HG03457 (cell line): Measurements from ENCODE around the gene CALHM1.
"Not testable (repeated sequence)": the region's sequence is repeated elsewhere in the genome, so short reads cannot be mapped to it uniquely, and the experiment has no call there.

Experiments
- ATAC-seq: cut with Tn5 transposase; IDR thresholded peaks from one replicate; pipeline ENCODE4 v1.9.1; 2021; ENCODE audit warnings: moderate number of reproducible peaks; ENCODE audit not compliant: unreplicated experiment

Gene CALHM1

GRCh38 chr10:103440416-103440815 is 18.3 kb downstream of the CALHM1 start:
- no peak for ATAC-seq

- no peak for ATAC-seq
Observed at GRCh38 chr10:103439776-103440175, 18.9 kb downstream of the CALHM1 start.

GRCh38 chr10:103433858-103434257 is 24.8 kb downstream of the CALHM1 start:
- no peak for ATAC-seq

GRCh38 chr10:103431902-103432301 is 26.8 kb downstream of the CALHM1 start:
- no peak for ATAC-seq

GRCh38 chr10:103429647-103430046 is 29.1 kb downstream of the CALHM1 start:
- ATAC-seq: no peak

- ATAC-seq: no peak
Observed at GRCh38 chr10:103428989-103429643, 29.6 kb downstream of the CALHM1 start.

GRCh38 chr10:103427866-103428265 is 30.8 kb downstream of the CALHM1 start:
- no peak for ATAC-seq

GRCh38 chr10:103423748-103424147 is 35.0 kb downstream of the CALHM1 start:
- ATAC-seq: no peak

GRCh38 chr10:103419101-103419500 is 39.6 kb downstream of the CALHM1 start:
- ATAC-seq: no peak

- ATAC-seq: no peak
Observed at GRCh38 chr10:103417601-103418000, 41.1 kb downstream of the CALHM1 start.

- ATAC-seq: not testable (repeated sequence)
Observed at GRCh38 chr10:103417148-103417469, 41.6 kb downstream of the CALHM1 start.

- ATAC-seq: no peak
Observed at GRCh38 chr10:103416436-103417147, 42.1 kb downstream of the CALHM1 start.

- no peak for ATAC-seq
Observed at GRCh38 chr10:103415581-103415980, 43.1 kb downstream of the CALHM1 start.

- ATAC-seq: no peak
Observed at GRCh38 chr10:103413564-103413963, 45.1 kb downstream of the CALHM1 start.
